ENCODE data around the gene PNKD. TPM values are rescaled to one million over a fixed set of nuclear protein-coding genes. Genes with fewer than 3 reads are reported as not detected.

Gene PNKD
- total and polyA plus RNA-seq, 2 donors (not counting 1 experiment from before 2014, with no cell fraction given): 27.7 to 29.1 TPM

GRCh38 chr2:218264773-218265561 is 5.4 kb upstream of the PNKD start:
- TF ChIP-seq CTCF (conservative IDR thresholded peaks at IDR 0.05 in 1 of 2, IDR thresholded peaks at IDR 0.05 in 1 of 2; ENCODE audit: low read depth in 1 of 2, low read length in 2 of 2) (no peak), EZH2 (IDR thresholded peaks at IDR 0.05; ENCODE audit: low read length, missing control alignments) (no peak)
- no peak overlapping the region for H3K4me3 ChIP-seq (replicated peaks in 1 of 4; ENCODE audit: control extremely low read depth in 1 of 4, insufficient read depth in 1 of 4, low read depth in 3 of 4, low read length in 4 of 4)
- peaks cover 10% of the 10 kb centered on the region for H3K79me2 ChIP-seq (ENCODE audit: control insufficient read depth, insufficient read depth, low read length)
- no peak overlapping the region for H3K4me2 ChIP-seq (ENCODE audit: extremely low read depth, insufficient read depth, low read length)
- H2AFZ ChIP-seq (ENCODE audit: low read length): no peak overlapping the region
- peaks cover 11% of the 10 kb centered on the region for H3K36me3 ChIP-seq (ENCODE audit: control insufficient read depth, insufficient read depth, low read length)
- H3K27me3 ChIP-seq (ENCODE audit: control insufficient read depth, insufficient read depth, low read length): no peaks in the 10 kb centered on the region
- H3K9me3 ChIP-seq (ENCODE audit: control insufficient read depth, insufficient read depth, low read depth, low read length): no peaks in the 10 kb centered on the region
- H3K4me1 ChIP-seq (ENCODE audit: control insufficient read depth, extremely low read depth, insufficient read depth, low read length): no peaks in the 10 kb centered on the region
- no peak for DNase-seq (ENCODE audit: low read depth in 2 of 2)
- no peaks in the 10 kb centered on the region for H4K20me1 ChIP-seq (ENCODE audit: control insufficient read depth, extremely low read depth, insufficient read depth, low read length)
- no peak overlapping the region for H3K27ac ChIP-seq (ENCODE audit: insufficient read depth, low read length)
- no peak overlapping the region for H3K9ac ChIP-seq (ENCODE audit: insufficient read depth, low read length)

- Histone ChIP-seq H3K27me3 (ENCODE audit: control insufficient read depth, insufficient read depth, low read length) (no peaks in the 10 kb centered on the region), H3K4me2 (ENCODE audit: extremely low read depth, insufficient read depth, low read length) (no peak overlapping the region), H3K27ac (ENCODE audit: insufficient read depth, low read length) (no peak overlapping the region), H3K36me3 (ENCODE audit: control insufficient read depth, insufficient read depth, low read length) (peaks cover 11% of the 10 kb centered on the region), H3K9ac (ENCODE audit: insufficient read depth, low read length) (no peak overlapping the region), H3K4me1 (ENCODE audit: control insufficient read depth, extremely low read depth, insufficient read depth, low read length) (no peaks in the 10 kb centered on the region), H4K20me1 (ENCODE audit: control insufficient read depth, extremely low read depth, insufficient read depth, low read length) (no peaks in the 10 kb centered on the region), H3K9me3 (ENCODE audit: control insufficient read depth, insufficient read depth, low read depth, low read length) (no peaks in the 10 kb centered on the region), H2AFZ (ENCODE audit: low read length) (no peak overlapping the region), H3K4me3 (replicated peaks in 1 of 4; ENCODE audit: control extremely low read depth in 1 of 4, insufficient read depth in 1 of 4, low read depth in 3 of 4, low read length in 4 of 4) (no peak overlapping the region), H3K79me2 (ENCODE audit: control insufficient read depth, insufficient read depth, low read length) (peaks cover 11% of the 10 kb centered on the region)
- no peak for DNase-seq (ENCODE audit: low read depth in 2 of 2)
- TF ChIP-seq EZH2 (IDR thresholded peaks at IDR 0.05; ENCODE audit: low read length, missing control alignments) (no peak), CTCF (conservative IDR thresholded peaks at IDR 0.05 in 1 of 2, IDR thresholded peaks at IDR 0.05 in 1 of 2; ENCODE audit: low read depth in 1 of 2, low read length in 2 of 2) (no peak)
Measured at GRCh38 chr2:218265626-218266025, 4.7 kb upstream of the PNKD start.

GRCh38 chr2:218266316-218266979 is 3.9 kb upstream of the PNKD start:
- no peak overlapping the region for H3K9ac ChIP-seq (ENCODE audit: insufficient read depth, low read length)
- H3K27ac ChIP-seq (ENCODE audit: insufficient read depth, low read length): no peak overlapping the region
- no peak for TF ChIP-seq CTCF (conservative IDR thresholded peaks at IDR 0.05 in 1 of 2, IDR thresholded peaks at IDR 0.05 in 1 of 2; ENCODE audit: low read depth in 1 of 2, low read length in 2 of 2)
- no peak for TF ChIP-seq EZH2 (IDR thresholded peaks at IDR 0.05; ENCODE audit: low read length, missing control alignments)
- no peak for DNase-seq (ENCODE audit: low read depth in 2 of 2)
- H3K4me3 ChIP-seq (replicated peaks in 1 of 4; ENCODE audit: control extremely low read depth in 1 of 4, insufficient read depth in 1 of 4, low read depth in 3 of 4, low read length in 4 of 4): no peak overlapping the region
- H3K79me2 ChIP-seq (ENCODE audit: control insufficient read depth, insufficient read depth, low read length): peaks cover 13% of the 10 kb centered on the region
- H3K4me1 ChIP-seq (ENCODE audit: control insufficient read depth, extremely low read depth, insufficient read depth, low read length): peaks cover 3% of the 10 kb centered on the region
- H4K20me1 ChIP-seq (ENCODE audit: control insufficient read depth, extremely low read depth, insufficient read depth, low read length): no peaks in the 10 kb centered on the region
- H3K36me3 ChIP-seq (ENCODE audit: control insufficient read depth, insufficient read depth, low read length): peaks cover 11% of the 10 kb centered on the region
- no peaks in the 10 kb centered on the region for H3K27me3 ChIP-seq (ENCODE audit: control insufficient read depth, insufficient read depth, low read length)
- H2AFZ ChIP-seq (ENCODE audit: low read length): no peak overlapping the region
- no peak overlapping the region for H3K4me2 ChIP-seq (ENCODE audit: extremely low read depth, insufficient read depth, low read length)
- H3K9me3 ChIP-seq (ENCODE audit: control insufficient read depth, insufficient read depth, low read depth, low read length): no peaks in the 10 kb centered on the region
